Adrenal gland (tissue), 5 donors: Measurements from ENCODE around the gene C6orf89.

Experiments
- POLR2A ChIP-seq, 2 donors: fragments of 450-650 bp; IDR thresholded peaks; one replicate each; pipeline ENCODE4 v1.6.1; 2017; ENCODE audit warnings: antibody characterized with exemption in 2 of 2, mild to moderate bottlenecking in 2 of 2, moderate library complexity in 1 of 2
- TF ChIP-seq, protein P1 (sequence below), 6 experiments: fragments of 450-650 bp in 4 of 6; fragments of 200-600 bp in 2 of 6; sonication (generic) in 1 of 6; IDR thresholded peaks; 1 replicate in 5 of 6; 2 replicates in 1 of 6; pipeline versions ENCODE4 v1.5.1 to v1.8.0; 2016 to 2021; ENCODE audit warnings: antibody characterized with exemption in 6 of 6, mild to moderate bottlenecking in 2 of 6, moderate library complexity in 1 of 6
- donor health status: DM: no; HTN: no; CAD: no.

DNA sequence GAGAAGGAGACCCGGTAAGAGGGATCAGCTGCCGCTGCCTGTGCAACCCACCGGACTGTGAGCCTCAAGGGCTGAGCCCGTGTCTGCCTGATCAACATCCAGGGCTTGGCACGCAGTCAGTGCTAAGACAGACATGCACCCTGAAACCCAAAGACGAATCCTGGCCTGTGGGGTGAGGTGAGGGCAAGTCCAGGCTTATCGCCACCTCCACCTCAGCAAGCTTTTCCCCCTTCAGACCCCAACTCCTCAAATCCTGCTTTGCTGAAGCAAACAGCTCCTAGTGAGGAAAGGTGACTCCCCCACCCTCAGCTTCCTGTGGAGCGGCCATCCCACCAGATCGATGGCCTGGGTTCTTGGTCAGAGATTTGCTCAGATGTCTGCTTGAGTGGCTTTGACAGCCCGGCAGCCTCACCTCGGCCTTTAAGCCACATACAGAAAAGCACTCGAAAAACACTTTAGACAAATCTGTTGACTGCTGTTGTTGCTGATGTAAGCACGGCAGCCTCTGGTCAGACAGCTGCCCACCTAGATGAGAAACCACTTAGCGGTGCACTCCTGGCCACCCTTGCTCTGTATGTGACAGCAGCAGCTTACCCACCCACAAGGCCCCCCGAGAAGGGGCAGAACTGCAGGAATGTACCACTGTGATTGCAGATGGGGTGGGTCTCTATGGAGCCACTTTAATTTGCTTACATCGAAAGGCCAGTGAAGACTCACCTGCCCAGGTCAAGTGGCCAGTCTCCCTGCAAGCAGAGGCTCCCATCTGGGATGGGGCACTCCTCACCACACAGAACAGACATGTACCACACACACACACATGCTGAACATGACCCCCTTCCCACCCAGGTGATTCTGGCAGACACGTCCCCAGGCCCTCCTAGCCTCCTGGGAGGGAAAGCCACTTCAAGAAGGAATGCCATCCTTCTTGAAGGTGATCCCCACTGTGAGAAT, 85.4 kb downstream of the C6orf89 start:
- TF ChIP-seq, protein P1, sequence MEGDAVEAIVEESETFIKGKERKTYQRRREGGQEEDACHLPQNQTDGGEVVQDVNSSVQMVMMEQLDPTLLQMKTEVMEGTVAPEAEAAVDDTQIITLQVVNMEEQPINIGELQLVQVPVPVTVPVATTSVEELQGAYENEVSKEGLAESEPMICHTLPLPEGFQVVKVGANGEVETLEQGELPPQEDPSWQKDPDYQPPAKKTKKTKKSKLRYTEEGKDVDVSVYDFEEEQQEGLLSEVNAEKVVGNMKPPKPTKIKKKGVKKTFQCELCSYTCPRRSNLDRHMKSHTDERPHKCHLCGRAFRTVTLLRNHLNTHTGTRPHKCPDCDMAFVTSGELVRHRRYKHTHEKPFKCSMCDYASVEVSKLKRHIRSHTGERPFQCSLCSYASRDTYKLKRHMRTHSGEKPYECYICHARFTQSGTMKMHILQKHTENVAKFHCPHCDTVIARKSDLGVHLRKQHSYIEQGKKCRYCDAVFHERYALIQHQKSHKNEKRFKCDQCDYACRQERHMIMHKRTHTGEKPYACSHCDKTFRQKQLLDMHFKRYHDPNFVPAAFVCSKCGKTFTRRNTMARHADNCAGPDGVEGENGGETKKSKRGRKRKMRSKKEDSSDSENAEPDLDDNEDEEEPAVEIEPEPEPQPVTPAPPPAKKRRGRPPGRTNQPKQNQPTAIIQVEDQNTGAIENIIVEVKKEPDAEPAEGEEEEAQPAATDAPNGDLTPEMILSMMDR (IDR thresholded peaks at IDR 0.05) = no peak
- no peak for TF ChIP-seq POLR2A (IDR thresholded peaks at IDR 0.05)
